ENCODE measurements around the gene ZDHHC21. TPM values are rescaled to one million over a fixed set of nuclear protein-coding genes. Genes with fewer than 3 reads are reported as not detected.
"Not testable (repeated sequence)": the region's sequence is repeated elsewhere in the genome, so short reads cannot be mapped to it uniquely, and the experiment has no call there.

The ZDHHC21 gene
- total and polyA plus RNA-seq, 9 of the 15 experiments (the other 6 are each of a cell fraction or from before 2014, with no cell fraction given): 0.10 to 1.9 (median 1.00) TPM

- H2AFZ ChIP-seq (ENCODE audit: low read depth, low read length); H3K4me1 ChIP-seq (replicated peaks in 1 of 2; ENCODE audit: control insufficient read depth in 2 of 2, insufficient read depth in 2 of 2, low read length in 2 of 2); intact Hi-C loops (cut with micrococcal nuclease); H3K27ac ChIP-seq (ENCODE audit: extremely low read depth, low read depth, low read length); in situ Hi-C loops (cut with MboI); H3K36me3 ChIP-seq (ENCODE audit: control insufficient read depth, insufficient read depth, low read length); H3K4me3 ChIP-seq; BruUV-seq (replicated peaks); FAIRE-seq; ATAC-seq; CTCF ChIA-PET (ENCODE audit: low intra/inter-chr PET ratio); H3K79me2 ChIP-seq (ENCODE audit: control insufficient read depth, insufficient read depth, low read length); DNase-seq (ENCODE audit: extremely low read depth in 1 of 4, low spot score in 3 of 4); H4K20me1 ChIP-seq (replicated peaks; ENCODE audit: control insufficient read depth, insufficient read depth, low read length); POLR2A ChIA-PET; H3K9ac ChIP-seq (ENCODE audit: insufficient read depth in 1 of 2, low read depth in 2 of 2, low read length in 2 of 2); H3K4me2 ChIP-seq (ENCODE audit: insufficient read depth, low read length); H3K9me3 ChIP-seq (replicated peaks; ENCODE audit: control insufficient read depth, insufficient read depth, low read depth, low read length); H3K9me1 ChIP-seq (ENCODE audit: control insufficient read depth, insufficient read depth, low read length); H3K27me3 ChIP-seq (ENCODE audit: control insufficient read depth in 2 of 2, insufficient read depth in 2 of 2, low read length in 2 of 2): not testable (repeated sequence)
- WGBS (ENCODE audit: insufficient coverage, low coverage, missing lambda C conversion rate): 8% methylated on average over 4 of the region's 4 CpGs
These were observed 10.6 kb downstream of the ZDHHC21 start for GRCh38 chr9:14682616-14683015.

- WGBS (ENCODE audit: insufficient coverage, low coverage, missing lambda C conversion rate): 16% methylated on average over 3 of the region's 3 CpGs
- Histone ChIP-seq H3K4me2 (ENCODE audit: insufficient read depth, low read length) (no peak overlapping the region), H3K36me3 (ENCODE audit: control insufficient read depth, insufficient read depth, low read length) (no peaks in the 10 kb centered on the region), H3K9me1 (ENCODE audit: control insufficient read depth, insufficient read depth, low read length) (no peaks in the 10 kb centered on the region), H4K20me1 (replicated peaks; ENCODE audit: control insufficient read depth, insufficient read depth, low read length) (no peaks in the 10 kb centered on the region), H2AFZ (ENCODE audit: low read depth, low read length) (no peak overlapping the region), H3K4me3 (no peak overlapping the region), H3K79me2 (ENCODE audit: control insufficient read depth, insufficient read depth, low read length) (no peaks in the 10 kb centered on the region), H3K9ac (ENCODE audit: insufficient read depth in 1 of 2, low read depth in 2 of 2, low read length in 2 of 2) (no peak overlapping the region), H3K9me3 (replicated peaks; ENCODE audit: control insufficient read depth, insufficient read depth, low read depth, low read length) (no peaks in the 10 kb centered on the region), H3K27ac (ENCODE audit: extremely low read depth, low read depth, low read length) (no peak overlapping the region), H3K27me3 (ENCODE audit: control insufficient read depth in 2 of 2, insufficient read depth in 2 of 2, low read length in 2 of 2) (no peaks in the 10 kb centered on the region), H3K4me1 (replicated peaks in 1 of 2; ENCODE audit: control insufficient read depth in 2 of 2, insufficient read depth in 2 of 2, low read length in 2 of 2) (no peaks in the 10 kb centered on the region)
- TF ChIP-seq ZNF398 (CRISPR knock-in tag; IDR thresholded peaks at IDR 0.05) (no peak), HNRNPK (IDR thresholded peaks at IDR 0.05; ENCODE audit: low read depth, low read length, poor library complexity, severe bottlenecking) (no peak), ARNT (IDR thresholded peaks at IDR 0.05) (no peak), BRF1 (IDR thresholded peaks at IDR 0.05; ENCODE audit: borderline replicate concordance, extremely low read depth, insufficient read length) (no peak), ZNF23 (CRISPR knock-in tag; IDR thresholded peaks at IDR 0.05) (no peak), EZH2 (IDR thresholded peaks at IDR 0.05; ENCODE audit: borderline replicate concordance, low read depth, low read length) (no peak)
- intact Hi-C loops (cut with micrococcal nuclease) (no loop called here), in situ Hi-C loops (cut with MboI) (no loop called here)
- no TSS peak for BruUV-seq (replicated peaks)
- ChIA-PET POLR2A (no interaction called here), CTCF (ENCODE audit: low intra/inter-chr PET ratio) (no interaction called here)
- ATAC-seq (no peak), DNase-seq (ENCODE audit: extremely low read depth in 1 of 4, low spot score in 3 of 4) (no peak), FAIRE-seq (no peak)
These were observed 14.5 kb downstream of the ZDHHC21 start for GRCh38 chr9:14678776-14679175.

Data from K562 (cell line).